GM23338 (cell line): ENCODE results near the gene LGALS8.

Source experiments
- CREB1 ChIP-seq: fragments of 250-450 bp; sonication (Bioruptor Pico); IDR thresholded peaks from 2 replicates; pipeline ENCODE4 v1.5.0; 2020; ENCODE audit warnings: low read depth, mild to moderate bottlenecking, moderate library complexity
- CTCF ChIP-seq, 2 experiments: fragments of 200-600 bp in 1 of 2; sonication (generic) in 1 of 2; conservative IDR thresholded peaks; 2 replicates each; pipeline versions ENCODE4 v1.5.1 to v1.6.1; 2016 to 2017; ENCODE audit warnings: antibody characterized with exemption in 2 of 2, low read depth in 2 of 2, mild to moderate bottlenecking in 2 of 2, moderate library complexity in 1 of 2
- EZH2 ChIP-seq: fragments of 200-600 bp; sonication (generic); IDR thresholded peaks from one replicate; pipeline ENCODE4 v1.8.0; 2017; ENCODE audit warnings: antibody characterized with exemption, mild to moderate bottlenecking, low read depth; ENCODE audit not compliant: unreplicated experiment
- EZH2phosphoT487 ChIP-seq: fragments of 200-600 bp; sonication (generic); IDR thresholded peaks from one replicate; pipeline ENCODE4 v1.8.1; 2018; ENCODE audit warnings: antibody characterized with exemption; ENCODE audit not compliant: unreplicated experiment
- JUNB ChIP-seq: IDR thresholded peaks from one replicate; pipeline ENCODE4 v1.6.1; 2016; ENCODE audit warnings: antibody characterized with exemption; ENCODE audit not compliant: unreplicated experiment
- NANOG ChIP-seq: IDR thresholded peaks from 2 replicates; pipeline ENCODE4 v1.6.1; 2016; ENCODE audit warnings: antibody characterized with exemption, borderline replicate concordance
- POLR2AphosphoS5 ChIP-seq: IDR thresholded peaks from 2 replicates; pipeline ENCODE4 v1.6.1; 2016; ENCODE audit warnings: antibody characterized with exemption, low read depth
- REST ChIP-seq: IDR thresholded peaks from one replicate; pipeline ENCODE4 v1.6.1; 2018; ENCODE audit warnings: antibody characterized with exemption; ENCODE audit not compliant: unreplicated experiment
- STAT1 ChIP-seq: IDR thresholded peaks from one replicate; pipeline ENCODE4 v1.6.1; 2016; ENCODE audit warnings: antibody characterized with exemption; ENCODE audit not compliant: unreplicated experiment
- ZNF331 ChIP-seq: fragments of 250-450 bp; sonication (Bioruptor Pico); IDR thresholded peaks from 2 replicates; pipeline ENCODE4 v1.5.0; 2020; ENCODE audit warnings: low read depth, mild to moderate bottlenecking, moderate library complexity

- TF ChIP-seq EZH2 = no peak
- TF ChIP-seq CREB1 (CRISPR knock-in tag) = no peak
- no peak for TF ChIP-seq CTCF (conservative IDR thresholded peaks at IDR 0.05; ENCODE audit: low read depth in 2 of 2)
- no peak for TF ChIP-seq STAT1
- TF ChIP-seq POLR2AphosphoS5 = no peak
- no peak for TF ChIP-seq ZNF331 (CRISPR knock-in tag)
- TF ChIP-seq EZH2phosphoT487 = no peak
- no peak for TF ChIP-seq JUNB
- no peak for TF ChIP-seq REST
- no peak for TF ChIP-seq NANOG
These were observed 21.2 kb upstream of the LGALS8 start for GRCh38 chr1:236502579-236502971.
